Spleen (tissue), 11 donors: ENCODE results near the gene STEAP3. TPM values are rescaled to one million over a fixed set of nuclear protein-coding genes. Genes with fewer than 3 reads are reported as not detected.

Source experiments
- DNase-seq: peaks from one replicate; pipeline ENCODE4 v3.0.0-alpha.2; 2020
- H3K27ac ChIP-seq, 8 donors: fragments of 200-600 bp; sonication (generic) in 7 of 8; 1 replicate in 4 of 8; 2 replicates in 4 of 8; pipeline versions ENCODE4 v1.5.0 to v1.8.0; 2016 to 2021; ENCODE audit warnings: inconsistent platforms in 4 of 8, mild to moderate bottlenecking in 4 of 8, moderate library complexity in 1 of 8
- H3K27me3 ChIP-seq, 7 donors: fragments of 200-600 bp; sonication (generic) in 6 of 7; replicated peaks in 1 of 7; 1 replicate in 4 of 7; 2 replicates in 3 of 7; pipeline versions ENCODE4 v1.5.0 to v1.8.0; 2016 to 2021; ENCODE audit warnings: inconsistent platforms in 3 of 7, mild to moderate bottlenecking in 1 of 7
- H3K36me3 ChIP-seq, 6 donors: fragments of 200-600 bp; sonication (generic) in 5 of 6; 1 replicate in 4 of 6; 2 replicates in 2 of 6; pipeline versions ENCODE4 v1.5.0 to v1.8.0; 2016 to 2021; ENCODE audit warnings: inconsistent platforms in 2 of 6
- H3K4me1 ChIP-seq, 6 donors: fragments of 200-600 bp; sonication (generic) in 5 of 6; 1 replicate in 3 of 6; 2 replicates in 3 of 6; pipeline versions ENCODE4 v1.5.0 to v1.8.0; 2016 to 2021; ENCODE audit warnings: inconsistent platforms in 3 of 6
- H3K4me3 ChIP-seq, 8 donors: fragments of 200-600 bp; sonication (generic) in 7 of 8; 1 replicate in 4 of 8; 2 replicates in 4 of 8; pipeline versions ENCODE4 v1.5.0 to v1.8.0; 2016 to 2021; ENCODE audit warnings: inconsistent platforms in 4 of 8, mild to moderate bottlenecking in 4 of 8, moderate library complexity in 2 of 8
- H3K9me3 ChIP-seq, 8 donors: fragments of 200-600 bp; sonication (generic) in 7 of 8; 1 replicate in 4 of 8; 2 replicates in 4 of 8; pipeline versions ENCODE4 v1.5.0 to v1.8.0; 2016 to 2021; ENCODE audit warnings: inconsistent platforms in 4 of 8
- CTCF ChIP-seq, 11 experiments: fragments of 200-600 bp in 7 of 11; fragments of 450-650 bp in 4 of 11; sonication (generic) in 4 of 11; IDR thresholded peaks in 8 of 11; conservative IDR thresholded peaks in 3 of 11; 1 replicate in 7 of 11; 2 replicates in 4 of 11; pipeline versions ENCODE4 v1.4.0 to v1.8.0; 2016 to 2021; ENCODE audit warnings: antibody characterized with exemption in 11 of 11, inconsistent platforms in 4 of 11, mild to moderate bottlenecking in 1 of 11
- POLR2A ChIP-seq, 3 donors: fragments of 450-650 bp; IDR thresholded peaks; one replicate each; pipeline ENCODE4 v1.5.1; 2017; ENCODE audit warnings: antibody characterized with exemption in 3 of 3, mild to moderate bottlenecking in 1 of 3
- POLR2AphosphoS5 ChIP-seq, 3 donors: sonication (generic); formaldehyde crosslinking; IDR thresholded peaks; one replicate each; pipeline ENCODE4 v1.5.1; 2017; ENCODE audit warnings: antibody characterized with exemption in 3 of 3
- WGBS, 5 donors: extraction: QIAGEN DNeasy Blood & Tissue Kit in 3 of 5; methylation state at CpG; one replicate each; pipeline versions ENCODE4 v1.1.5 to v1.1.7; 2013 to 2018; 5-methylcytosine and 5-hydroxymethylcytosine counted together
- intact Hi-C: fragments of 100-400 bp; cut with DNase I; formaldehyde crosslinking; loops from one replicate; pipeline ENCODE4 v1.15.0; 2023; ENCODE audit warnings: low total_unique reads
- polyA plus RNA-seq, 3 donors: library from polyadenylated mRNA; stranded (reverse); fragments of 200-250 nt; gene quantifications; one replicate each; pipeline ENCODE4 v1.2.1, GENCODE V29; 2013
- total RNA-seq, 7 donors: library from RNA; depleted of rRNA in 3 of 7; stranded (reverse); fragments of >200 nt in 3 of 7; fragmentation: NEBNext Ultra II Directional in 4 of 7; extraction: Animal tissue kit (Norgen Biotek cat#: 25700) in 4 of 7; gene quantifications; one replicate each; pipeline versions ENCODE4 v1.1.0 to v1.2.1, GENCODE V29; 2016 to 2021
- donor health status: healthy with polysubstance abuse.
- donor health status: DM: no; HTN: no; CAD: no; lungs with moderate emphysema.
- donor health status: DM: no; HTN: no; CAD: no.
- donor health status: Bipolar disorder and iron deficiency.
- donor health status: healthy.
- donor health status: DM: no; HTN: no; CAD: no.
- donor health status: DM: yes; HTN: yes; CAD: no.

STEAP3 gene
- total and polyA plus RNA-seq, 10 donors: 0.26 to 3.6 (median 1.5) TPM

- 80 to 89% (median 84%) methylated on average over 12 of the region's 12 CpGs for WGBS, 5 donors
- TF ChIP-seq POLR2AphosphoS5 (IDR thresholded peaks at IDR 0.05): no peak
- TF ChIP-seq POLR2A (IDR thresholded peaks at IDR 0.05): no peak
- no peak for TF ChIP-seq CTCF (IDR thresholded peaks at IDR 0.05 in 8 of 11, conservative IDR thresholded peaks at IDR 0.05 in 3 of 11)
- intact Hi-C loops: no loop called here
- no peak for DNase-seq
- no peaks in the 10 kb centered on the region for H3K9me3 ChIP-seq
- H3K4me1 ChIP-seq: no peaks in the 10 kb centered on the region
- H3K36me3 ChIP-seq: peaks cover 0 to 42% (median 0%) of the 10 kb centered on the region in 6 donors
- no peak overlapping the region for H3K4me3 ChIP-seq
- H3K27me3 ChIP-seq: no peaks in the 10 kb centered on the region
- H3K27ac ChIP-seq: no peak overlapping the region
Observed at GRCh38 chr2:119252186-119253113, 28.8 kb downstream of the STEAP3 start.

GRCh38 chr2:119253114-119253702 is 29.6 kb downstream of the STEAP3 start:
- no peak overlapping the region for H3K27ac ChIP-seq
- no peak overlapping the region for H3K4me3 ChIP-seq
- peaks cover 0 to 35% (median 0%) of the 10 kb centered on the region in 6 donors for H3K36me3 ChIP-seq
- no peaks in the 10 kb centered on the region for H3K9me3 ChIP-seq
- WGBS, 5 donors: 48 to 75% (median 60%) methylated on average over 2 of the region's 2 CpGs
- no peaks in the 10 kb centered on the region for H3K27me3 ChIP-seq
- H3K4me1 ChIP-seq: no peaks in the 10 kb centered on the region
- intact Hi-C loops: no loop called here
- no peak for DNase-seq
- TF ChIP-seq CTCF (IDR thresholded peaks at IDR 0.05 in 8 of 11, conservative IDR thresholded peaks at IDR 0.05 in 3 of 11) (no peak), POLR2AphosphoS5 (IDR thresholded peaks at IDR 0.05) (no peak), POLR2A (IDR thresholded peaks at IDR 0.05) (no peak)

- TF ChIP-seq POLR2A (IDR thresholded peaks at IDR 0.05): no peak
- no peaks in the 10 kb centered on the region for H3K27me3 ChIP-seq
- no peak overlapping the region for H3K4me3 ChIP-seq
- intact Hi-C loops: no loop called here
- no peaks in the 10 kb centered on the region for H3K9me3 ChIP-seq
- H3K36me3 ChIP-seq: peaks cover 0 to 27% (median 0%) of the 10 kb centered on the region in 6 donors
- no peak overlapping the region for H3K27ac ChIP-seq
- 85 to 92% (median 90%) methylated on average over 11 to 14 of the region's 14 CpGs for WGBS, 5 donors
- no peak for DNase-seq
- H3K4me1 ChIP-seq: no peaks in the 10 kb centered on the region
Observed at GRCh38 chr2:119253760-119254600, 30.3 kb downstream of the STEAP3 start.

GRCh38 chr2:119254601-119255080 is 31.0 kb downstream of the STEAP3 start:
- intact Hi-C loops: no loop called here
- no peaks in the 10 kb centered on the region for H3K4me1 ChIP-seq
- TF ChIP-seq POLR2AphosphoS5 (IDR thresholded peaks at IDR 0.05): no peak
- no peak for TF ChIP-seq POLR2A (IDR thresholded peaks at IDR 0.05)
- TF ChIP-seq CTCF (IDR thresholded peaks at IDR 0.05 in 8 of 11, conservative IDR thresholded peaks at IDR 0.05 in 3 of 11): no peak
- 87 to 98% (median 91%) methylated on average over 10 of the region's 10 CpGs for WGBS, 5 donors
- no peaks in the 10 kb centered on the region for H3K9me3 ChIP-seq
- no peak overlapping the region for H3K27ac ChIP-seq
- no peak for DNase-seq
- H3K27me3 ChIP-seq: no peaks in the 10 kb centered on the region
- H3K4me3 ChIP-seq: no peak overlapping the region
- peaks cover 0 to 26% (median 0%) of the 10 kb centered on the region in 6 donors for H3K36me3 ChIP-seq
